Mesenchymal stem cell (in vitro differentiated cells and primary cell): Measurements from ENCODE around the gene SCYGR6.
"Not testable (repeated sequence)": the region's sequence is repeated elsewhere in the genome, so short reads cannot be mapped to it uniquely, and the experiment has no call there.

ENCODE experiments used
- DNase-seq: peaks from one replicate; pipeline ENCODE4 v3.0.0-alpha.2; 2013
- H2AFZ ChIP-seq: one replicate; pipeline ENCODE4 v1.6.1; 2013; ENCODE audit warnings: low read depth, mild to moderate bottlenecking, control low read depth, inconsistent platforms, low read length, moderate library complexity
- H2AK5ac ChIP-seq: 2 replicates; pipeline ENCODE4 v1.6.1; 2013; ENCODE audit warnings: low read length, moderate library complexity, mild to moderate bottlenecking, inconsistent platforms; ENCODE audit not compliant: severe bottlenecking
- H2BK120ac ChIP-seq: one replicate; pipeline ENCODE4 v1.6.1; 2013; ENCODE audit warnings: low read depth, mild to moderate bottlenecking, inconsistent platforms, low read length, moderate library complexity
- H2BK12ac ChIP-seq, 2 experiments: one replicate each; pipeline ENCODE4 v1.6.1; 2013; ENCODE audit warnings: inconsistent platforms in 2 of 2, low read length in 2 of 2, mild to moderate bottlenecking in 2 of 2, moderate library complexity in 2 of 2, control low read depth in 1 of 2
- H2BK15ac ChIP-seq: one replicate; pipeline ENCODE4 v1.6.1; 2013; ENCODE audit warnings: mild to moderate bottlenecking, low read depth, inconsistent platforms; ENCODE audit not compliant: poor library complexity, severe bottlenecking
- H2BK5ac ChIP-seq: 2 replicates; pipeline ENCODE4 v1.6.1; 2013; ENCODE audit warnings: low read depth, mild to moderate bottlenecking, low read length, control low read depth, inconsistent platforms; ENCODE audit not compliant: poor library complexity, severe bottlenecking
- H3K14ac ChIP-seq, 2 experiments: one replicate each; pipeline ENCODE4 v1.6.1; 2013; ENCODE audit warnings: inconsistent platforms in 2 of 2, low read length in 2 of 2, control low read depth in 1 of 2, mild to moderate bottlenecking in 1 of 2, moderate library complexity in 1 of 2
- H3K18ac ChIP-seq, 2 experiments: one replicate each; pipeline ENCODE4 v1.6.1; 2013; ENCODE audit warnings: inconsistent platforms in 2 of 2, low read length in 2 of 2, control low read depth in 1 of 2, low read depth in 1 of 2, mild to moderate bottlenecking in 1 of 2
- H3K23ac ChIP-seq, 2 experiments: one replicate each; pipeline ENCODE4 v1.6.1; 2013; ENCODE audit warnings: inconsistent platforms in 2 of 2, low read length in 2 of 2, mild to moderate bottlenecking in 2 of 2, moderate library complexity in 2 of 2, control low read depth in 1 of 2
- H3K27ac ChIP-seq: 2 replicates; pipeline ENCODE4 v1.5.1; 2013; ENCODE audit warnings: mild to moderate bottlenecking, moderate library complexity, low read length, control low read depth, inconsistent platforms; ENCODE audit not compliant: poor library complexity, severe bottlenecking
- H3K27me3 ChIP-seq, 2 experiments: 2 replicates each; pipeline versions ENCODE4 v1.6.1 to v1.7.0; 2013; ENCODE audit warnings: low read length in 2 of 2, mild to moderate bottlenecking in 2 of 2, moderate library complexity in 2 of 2, control low read depth in 1 of 2, inconsistent platforms in 1 of 2; ENCODE audit not compliant: control insufficient read depth in 1 of 2, insufficient read depth in 1 of 2
- H3K36me3 ChIP-seq, 2 experiments: 2 replicates each; pipeline versions ENCODE4 v1.6.1 to v1.7.0; 2013; ENCODE audit warnings: low read length in 2 of 2, control low read depth in 1 of 2, inconsistent platforms in 1 of 2, low read depth in 1 of 2, mild to moderate bottlenecking in 1 of 2; ENCODE audit not compliant: insufficient read depth in 2 of 2, control insufficient read depth in 1 of 2
- H3K4ac ChIP-seq, 2 experiments: one replicate each; pipeline ENCODE4 v1.6.1; 2013; ENCODE audit warnings: inconsistent platforms in 2 of 2, low read length in 2 of 2, mild to moderate bottlenecking in 2 of 2, moderate library complexity in 2 of 2, control low read depth in 1 of 2, low read depth in 1 of 2
- H3K4me1 ChIP-seq: 2 replicates; pipeline ENCODE4 v1.6.1; 2013; ENCODE audit warnings: low read depth, low read length, control low read depth; ENCODE audit not compliant: control insufficient read depth, insufficient read depth
- H3K4me2 ChIP-seq: 2 replicates; pipeline ENCODE4 v1.6.1; 2013; ENCODE audit warnings: low read length, mild to moderate bottlenecking, inconsistent platforms; ENCODE audit not compliant: poor library complexity, severe bottlenecking
- H3K4me3 ChIP-seq, 2 experiments: 2 replicates each; pipeline versions ENCODE4 v1.5.1 to v1.7.0; 2013; ENCODE audit warnings: low read length in 2 of 2, mild to moderate bottlenecking in 2 of 2, control low read depth in 1 of 2, low read depth in 1 of 2; ENCODE audit not compliant: insufficient read depth in 1 of 2
- H3K79me1 ChIP-seq: replicated peaks from 2 replicates; pipeline ENCODE4 v1.6.1; 2013; ENCODE audit warnings: mild to moderate bottlenecking, control low read depth, low read length, inconsistent platforms; ENCODE audit not compliant: poor library complexity, severe bottlenecking
- H3K9ac ChIP-seq: 2 replicates; pipeline ENCODE4 v1.7.0; 2013; ENCODE audit warnings: mild to moderate bottlenecking, low read length, moderate library complexity
- H3K9me3 ChIP-seq: 2 replicates; pipeline ENCODE4 v1.7.0; 2013; ENCODE audit warnings: mild to moderate bottlenecking, low read length; ENCODE audit not compliant: control insufficient read depth
- H4K8ac ChIP-seq: one replicate; pipeline ENCODE4 v1.6.1; 2013; ENCODE audit warnings: inconsistent platforms, mild to moderate bottlenecking, low read length, moderate library complexity
- H4K91ac ChIP-seq: one replicate; pipeline ENCODE4 v1.6.1; 2013; ENCODE audit warnings: mild to moderate bottlenecking, low read length, inconsistent platforms
- WGBS: methylation state at CpG from one replicate; pipeline ENCODE4 v1.1.7; 2013; ENCODE audit warnings: mixed read lengths; 5-methylcytosine and 5-hydroxymethylcytosine counted together

The SCYGR6 gene

GRCh38 chr2:227740705-227741104, 16.1 kb upstream of the SCYGR6 start:
- 89% methylated on average over 2 of the region's 7 CpGs for WGBS
- not testable (repeated sequence) for H4K8ac ChIP-seq, H2BK15ac ChIP-seq

DNA sequence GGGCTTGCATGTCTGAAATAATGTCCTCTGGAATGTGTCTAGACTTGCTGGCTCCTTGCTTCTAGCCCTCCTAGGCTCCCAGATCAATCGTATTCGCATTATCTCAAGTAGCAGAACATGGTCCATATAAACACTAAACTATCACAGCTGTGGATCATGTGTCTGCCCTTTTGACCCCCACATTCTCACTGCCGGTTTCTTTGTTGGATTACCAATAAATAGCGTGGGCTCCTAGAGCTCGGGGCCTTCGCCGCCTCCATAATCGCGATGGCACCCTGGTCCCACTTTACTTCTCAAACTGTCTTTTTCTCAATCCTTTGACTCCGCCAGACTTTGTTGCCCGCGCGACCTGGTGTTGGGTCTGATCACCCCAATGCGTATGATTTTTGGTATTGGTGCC, 14.8 kb upstream of the SCYGR6 start:
- H3K9ac ChIP-seq, result no peak overlapping the region
- H3K27ac ChIP-seq, result no peak overlapping the region
- H2AK5ac ChIP-seq, result no peak overlapping the region
- no peak overlapping the region for H2AFZ ChIP-seq
- no peak overlapping the region for H3K23ac ChIP-seq
- H3K4me3 ChIP-seq, result no peak overlapping the region
- peaks cover 0 to 2% of the 10 kb centered on the region in 2 experiments for H3K27me3 ChIP-seq
- H3K79me1 ChIP-seq, result no peaks in the 10 kb centered on the region
- H3K4me1 ChIP-seq, result no peaks in the 10 kb centered on the region
- H3K36me3 ChIP-seq, result no peaks in the 10 kb centered on the region
- DNase-seq, result no peak
- H2BK12ac ChIP-seq, result no peak overlapping the region
- H4K8ac ChIP-seq, result no peak overlapping the region
- no peak overlapping the region for H3K4ac ChIP-seq
- H3K9me3 ChIP-seq, result no peaks in the 10 kb centered on the region
- no peak overlapping the region for H2BK120ac ChIP-seq
- no peak overlapping the region for H2BK15ac ChIP-seq
- 76% methylated on average over 12 of the region's 14 CpGs for WGBS
- H4K91ac ChIP-seq, result no peak overlapping the region
- no peak overlapping the region for H3K4me2 ChIP-seq
- no peak overlapping the region for H3K14ac ChIP-seq
- H2BK5ac ChIP-seq, result no peak overlapping the region
- no peak overlapping the region for H3K18ac ChIP-seq

More at GRCh38 chr2:227740705-227741104, 16.1 kb upstream of the SCYGR6 start:
- not testable (repeated sequence) for H2AFZ ChIP-seq, H3K79me1 ChIP-seq, H3K18ac ChIP-seq, H2BK5ac ChIP-seq, H3K9ac ChIP-seq, H3K4ac ChIP-seq, H3K4me1 ChIP-seq, H4K91ac ChIP-seq, H3K14ac ChIP-seq, H3K27me3 ChIP-seq, H3K27ac ChIP-seq, H3K23ac ChIP-seq, H2BK120ac ChIP-seq, H2AK5ac ChIP-seq, DNase-seq, H3K4me2 ChIP-seq, H3K36me3 ChIP-seq, H2BK12ac ChIP-seq, H3K4me3 ChIP-seq, H3K9me3 ChIP-seq

DNA sequence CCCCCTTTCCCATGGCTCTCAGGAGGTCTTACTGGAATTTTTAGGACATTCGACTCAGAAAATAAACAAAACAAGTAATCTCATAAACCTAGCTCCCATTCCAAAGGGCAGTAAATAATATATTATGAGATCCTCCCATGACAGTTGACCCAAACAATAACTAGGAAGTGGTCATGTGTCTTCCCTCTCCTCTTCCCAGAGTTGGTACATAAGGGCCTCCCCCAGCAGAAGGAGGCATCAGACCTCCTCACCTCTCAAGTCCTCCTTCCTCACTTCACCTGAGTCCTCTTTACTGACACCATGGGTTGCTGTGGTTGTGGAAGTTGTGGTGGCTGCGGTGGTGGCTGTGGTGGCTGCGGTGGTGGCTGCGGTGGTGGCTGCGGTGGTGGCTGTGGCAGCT, 3.5 kb upstream of the SCYGR6 start, which contains the start of gene SCYGR7:
Gene SCYGR7, plus strand, starts transcription at position 301 of the 400 bp plus-strand sequence. Its CDS starts 0 bp downstream, at position 301.
- WGBS, result 100% methylated on average over 2 of the region's 5 CpGs
- Histone ChIP-seq H3K18ac (no peak within 1 kb of the TSS), H3K4me1 (no peaks in the 10 kb centered on the region)

GRCh38 chr2:227722821-227723220, 1.7 kb downstream of the SCYGR6 start:
- H3K18ac ChIP-seq, H2AFZ ChIP-seq, H2BK120ac ChIP-seq, H3K4ac ChIP-seq, H4K91ac ChIP-seq, H3K27ac ChIP-seq, H2BK12ac ChIP-seq, H2BK5ac ChIP-seq, H3K9ac ChIP-seq, H3K27me3 ChIP-seq, H3K14ac ChIP-seq, H3K36me3 ChIP-seq, H2BK15ac ChIP-seq, H3K4me3 ChIP-seq, DNase-seq, H3K4me2 ChIP-seq, H2AK5ac ChIP-seq, H3K23ac ChIP-seq, H4K8ac ChIP-seq, H3K79me1 ChIP-seq, H3K4me1 ChIP-seq, H3K9me3 ChIP-seq: not testable (repeated sequence)
- WGBS, result 86% methylated on average over 5 of the region's 7 CpGs

More for the DNA sequence above, 3.5 kb upstream of the SCYGR6 start, which contains the start of gene SCYGR7:
- H3K79me1 ChIP-seq, result no peaks in the 10 kb centered on the region
- H2BK12ac ChIP-seq, result no peak within 1 kb of the TSS
- H3K4me2 ChIP-seq, result no peak within 1 kb of the TSS
- no peak within 1 kb of the TSS for H3K14ac ChIP-seq
- no peak within 1 kb of the TSS for H3K27ac ChIP-seq
- H3K4me3 ChIP-seq, result no peak within 1 kb of the TSS
- H2BK5ac ChIP-seq, result no peak within 1 kb of the TSS
- no peak within 1 kb of the TSS for H2BK120ac ChIP-seq
- no peak within 1 kb of the TSS for H3K4ac ChIP-seq
- no peaks in the 10 kb centered on the region for H3K36me3 ChIP-seq
- peaks cover 0 to 5% of the 10 kb centered on the region in 2 experiments for H3K27me3 ChIP-seq
- no peaks in the 10 kb centered on the region for H3K9me3 ChIP-seq
- H3K9ac ChIP-seq, result no peak within 1 kb of the TSS
- no peak for DNase-seq
- no peak within 1 kb of the TSS for H2AFZ ChIP-seq
- no peak within 1 kb of the TSS for H3K23ac ChIP-seq
- no peak within 1 kb of the TSS for H4K8ac ChIP-seq
- no peak within 1 kb of the TSS for H2BK15ac ChIP-seq
- H4K91ac ChIP-seq, result no peak within 1 kb of the TSS
- no peak within 1 kb of the TSS for H2AK5ac ChIP-seq
